K562 (cell line): ENCODE measurements around the gene TOM1L2. TPM values are rescaled to one million over a fixed set of nuclear protein-coding genes. Genes with fewer than 3 reads are reported as not detected.

Experiments
- ATF1 ChIP-seq, 2 experiments: fragments of 450-650 bp in 1 of 2; IDR thresholded peaks; 2 replicates each; pipeline ENCODE4 v1.6.1; 2016; ENCODE audit warnings: missing compliant biosample characterization in 1 of 2, missing genetic modification characterization in 1 of 2
- BCOR ChIP-seq: fragments of 450-650 bp; IDR thresholded peaks from 2 replicates; pipeline ENCODE4 v1.6.1; 2016
- CBX2 ChIP-seq: fragments of 200-600 bp; sonication (generic); IDR thresholded peaks from one replicate; pipeline ENCODE4 v1.6.1; 2012; ENCODE audit warnings: mild to moderate bottlenecking, low read length, inconsistent platforms; ENCODE audit not compliant: insufficient read depth, poor library complexity, severe bottlenecking
- DMBX1 ChIP-seq: fragments of 250-450 bp; sonication (Bioruptor Pico); IDR thresholded peaks from 2 replicates; pipeline ENCODE4 v1.8.0; 2022; ENCODE audit warnings: inconsistent platforms, mild to moderate bottlenecking, moderate library complexity, borderline replicate concordance
- EP400 ChIP-seq: fragments of 450-650 bp; IDR thresholded peaks from 2 replicates; pipeline ENCODE4 v1.6.1; 2017; ENCODE audit warnings: antibody characterized with exemption, mild to moderate bottlenecking, moderate library complexity
- GABPB1 ChIP-seq: sonication (generic); formaldehyde crosslinking; IDR thresholded peaks from 2 replicates; pipeline ENCODE4 v1.8.0; 2022; ENCODE audit warnings: mild to moderate bottlenecking, missing genetic modification reagents
- GATAD2B ChIP-seq: fragments of 450-650 bp; IDR thresholded peaks from 2 replicates; pipeline ENCODE4 v1.6.1; 2017; ENCODE audit warnings: mild to moderate bottlenecking, borderline replicate concordance
- HDAC8 ChIP-seq: fragments of 450-650 bp; IDR thresholded peaks from 2 replicates; pipeline ENCODE4 v1.6.1; 2016; ENCODE audit warnings: mild to moderate bottlenecking, missing genetic modification characterization, moderate library complexity, missing compliant biosample characterization
- KLF1 ChIP-seq: fragments of 450-650 bp; IDR thresholded peaks from 2 replicates; pipeline ENCODE4 v1.6.1; 2016; ENCODE audit warnings: missing genetic modification characterization, missing compliant biosample characterization
- NFIC ChIP-seq: fragments of 450-650 bp; IDR thresholded peaks from 2 replicates; pipeline ENCODE4 v1.6.1; 2017; ENCODE audit warnings: mild to moderate bottlenecking, inconsistent platforms
- SFPQ ChIP-seq: fragments of 200-400 bp; formaldehyde crosslinking; IDR thresholded peaks from 2 replicates; pipeline ENCODE4 v1.6.1; 2017; ENCODE audit warnings: mild to moderate bottlenecking, low read depth, low read length, moderate library complexity
- SP1 ChIP-seq: sonication (generic); formaldehyde crosslinking; IDR thresholded peaks from 2 replicates; pipeline ENCODE4 v1.8.1; 2022; ENCODE audit warnings: mild to moderate bottlenecking, missing genetic modification reagents
- SPI1 ChIP-seq: IDR thresholded peaks from 2 replicates; pipeline ENCODE4 v1.6.1; 2011; ENCODE audit warnings: low read depth, low read length, control low read depth, borderline replicate concordance
- STAT6 ChIP-seq: sonication (generic); formaldehyde crosslinking; IDR thresholded peaks from 2 replicates; pipeline ENCODE4 v1.8.1; 2023; ENCODE audit warnings: mild to moderate bottlenecking, missing genetic modification reagents
- TFAP4 ChIP-seq: sonication (generic); formaldehyde crosslinking; IDR thresholded peaks from 2 replicates; pipeline ENCODE4 v1.8.0; 2022; ENCODE audit warnings: missing genetic modification reagents, mild to moderate bottlenecking, moderate library complexity, borderline replicate concordance
- ZBTB33 ChIP-seq: sonication (generic); formaldehyde crosslinking; IDR thresholded peaks from 2 replicates; pipeline ENCODE4 v1.8.1; 2023; ENCODE audit warnings: mild to moderate bottlenecking, missing genetic modification reagents
- ZKSCAN8 ChIP-seq: fragments of 200-800 bp; sonication (Bioruptor generic); IDR thresholded peaks from 2 replicates; pipeline ENCODE4 v1.6.1; 2016; ENCODE audit warnings: missing genetic modification characterization, missing compliant biosample characterization
- ZNF134 ChIP-seq: fragments of 250-450 bp; sonication (Bioruptor Pico); conservative IDR thresholded peaks from 2 replicates; pipeline ENCODE4 v1.4.0; 2020
- ZNF431 ChIP-seq: sonication (generic); formaldehyde crosslinking; IDR thresholded peaks from 2 replicates; pipeline ENCODE4 v1.8.0; 2022; ENCODE audit warnings: mild to moderate bottlenecking, missing genetic modification reagents
- ZNF766 ChIP-seq: fragments of 200-800 bp; sonication (Bioruptor generic); conservative IDR thresholded peaks from 2 replicates; pipeline ENCODE4 v1.6.1; 2016; ENCODE audit warnings: missing genetic modification characterization, missing compliant biosample characterization
- polyA plus RNA-seq, 8 experiments: library from polyadenylated mRNA; depleted of rRNA in 4 of 8; stranded (reverse) in 5 of 8; unstranded in 3 of 8; fragments of >200 nt; fragmentation: Nextera tagmentation in 2 of 8; fragmentation: Illumina TruSeq in 1 of 8; extraction: Ambion mirVana in 2 of 8; extraction: Trizol in 1 of 8; gene quantifications; 2 replicates each; pipeline versions ENCODE4 v1.2.1 to v1.2.3, GENCODE V29; 2011 to 2014; ENCODE audit warnings: inconsistent platforms in 1 of 8, missing spikeins in 1 of 8
- total RNA-seq, 7 experiments: library from RNA; depleted of rRNA in 6 of 7; stranded (reverse); fragments of >200 nt in 6 of 7; fragmentation: Illumina TruSeq in 2 of 7; extraction: Trizol in 2 of 7; gene quantifications; 2 replicates each; pipeline versions ENCODE4 v1.2.1 to v1.2.3, GENCODE V29; 2011 to 2021; ENCODE audit warnings: low replicate concordance in 1 of 7

Gene TOM1L2
- total and polyA plus RNA-seq, 9 of the 15 experiments (the other 6 are each of a cell fraction or from before 2014, with no cell fraction given) = 0.07 to 6.0 (median 2.5) TPM

- TF ChIP-seq ZBTB33 (CRISPR knock-in tag) (no peak), KLF1 (tag) (peak; percentile 49; the same call in 1 of the 2 replicates), SPI1 (no peak), GABPB1 (CRISPR knock-in tag) (0 out of 2 replicates have a peak, but pooled peaks have one; percentile 36), HDAC8 (0 out of 2 replicates have a peak, but pooled peaks have one; percentile 54), NFIC (peak; percentile 20; the same call in 1 of the 2 replicates), ZKSCAN8 (CRISPR knock-in tag) (peak; percentile 85; the same call in 1 of the 2 replicates), SP1 (CRISPR knock-in tag) (0 out of 2 replicates have a peak, but pooled peaks have one; percentile 3), SFPQ (no peak), GATAD2B (no peak), TFAP4 (CRISPR knock-in tag) (0 out of 2 replicates have a peak, but pooled peaks have one; percentile 6), EP400 (peak; percentile 13; the same call in 1 of the 2 replicates), CBX2 (no peak), ZNF134 (CRISPR knock-in tag) (peak; percentile 69; the same call in 1 of the 2 replicates), STAT6 (CRISPR knock-in tag) (no peak), ZNF431 (CRISPR knock-in tag) (no peak), ZNF766 (CRISPR knock-in tag) (peak; percentile 70), ATF1 (CRISPR knock-in tag; IDR thresholded peaks at IDR 0.05) (no peak), ATF1 (tag; IDR thresholded peaks at IDR 0.05) (peak; percentile 28), DMBX1 (peak; percentile 40; the same call in 1 of the 2 replicates), BCOR (peak; percentile 42; the same call in 1 of the 2 replicates)
Observed at GRCh38 chr17:17824119-17824782, 147.9 kb downstream of the TOM1L2 start (continued).
